ENCODE measurements around the gene MOBP.
"Not testable (repeated sequence)": the region's sequence is repeated elsewhere in the genome, so short reads cannot be mapped to it uniquely, and the experiment has no call there.

MOBP gene

GRCh38 chr3:39467394-39468107 lies at the start of gene MOBP:
Gene MOBP, plus strand, starts transcription at chr3:39467680. Its CDS starts 34,390 bp downstream, at chr3:39502070.
- no peak for DNase-seq

- DNase-seq = not testable (repeated sequence)
These were observed 48.8 kb upstream of the MOBP start for GRCh38 chr3:39418556-39419225.

- DNase-seq = no peak
These were observed 47.7 kb upstream of the MOBP start for GRCh38 chr3:39419742-39420315.

GRCh38 chr3:39420543-39420942 lies 46.9 kb upstream of the MOBP start:
- no peak for DNase-seq

GRCh38 chr3:39423436-39423970 lies 44.0 kb upstream of the MOBP start:
- no peak for DNase-seq

- no peak for DNase-seq
These were observed 41.2 kb upstream of the MOBP start for GRCh38 chr3:39426312-39426711.

- no peak for DNase-seq
These were observed 40.0 kb upstream of the MOBP start for GRCh38 chr3:39427506-39427905.

- no peak for DNase-seq
These were observed 38.7 kb upstream of the MOBP start for GRCh38 chr3:39428745-39429201.

- no peak for DNase-seq
These were observed 38.0 kb upstream of the MOBP start for GRCh38 chr3:39429466-39429865.

- DNase-seq = no peak
These were observed 35.1 kb upstream of the MOBP start for GRCh38 chr3:39432342-39432741.

GRCh38 chr3:39433642-39434041 lies 33.8 kb upstream of the MOBP start:
- no peak for DNase-seq

GRCh38 chr3:39434574-39434973 lies 32.9 kb upstream of the MOBP start:
- DNase-seq = no peak

GRCh38 chr3:39435006-39435748 lies 32.3 kb upstream of the MOBP start:
- no peak for DNase-seq

GRCh38 chr3:39438880-39439279 lies 28.6 kb upstream of the MOBP start:
- no peak for DNase-seq

- DNase-seq = no peak
These were observed 27.2 kb upstream of the MOBP start for GRCh38 chr3:39440316-39440715.

- no peak for DNase-seq
These were observed 23.9 kb upstream of the MOBP start for GRCh38 chr3:39443530-39443929.

- no peak for DNase-seq
These were observed 21.6 kb upstream of the MOBP start for GRCh38 chr3:39445927-39446326.

GRCh38 chr3:39446444-39446843 lies 21.0 kb upstream of the MOBP start:
- no peak for DNase-seq

- DNase-seq = peak; percentile 57 to 63
These were observed 19.6 kb upstream of the MOBP start for GRCh38 chr3:39447637-39448483.

- no peak for DNase-seq
These were observed 18.8 kb upstream of the MOBP start for GRCh38 chr3:39448506-39449233.

- DNase-seq = no peak
These were observed 17.7 kb upstream of the MOBP start for GRCh38 chr3:39449796-39450195.

All from stimulated activated CD4-positive, alpha-beta T cell treated with anti-CD3 and anti-CD28 coated beads, Interleukin-2, amount 100 ng/mL, for 48 hours (primary cell).